Heart right ventricle (tissue), 16 donors: ENCODE data around the gene ADARB1. TPM values are rescaled to one million over a fixed set of nuclear protein-coding genes. Genes with fewer than 3 reads are reported as not detected.

ENCODE experiments used
- ATAC-seq, 8 donors: fragments of 200-7000 bp; cut with Tn5 transposase; one replicate each; pipeline ENCODE4 v1.9.1; 2020; ENCODE audit warnings: mild to moderate bottlenecking in 8 of 8, moderate library complexity in 8 of 8, moderate number of reproducible peaks in 1 of 8
- DNase-seq, 2 donors: peaks; one replicate each; pipeline ENCODE4 v3.0.0-alpha.2; 2020
- H3K27ac ChIP-seq, 10 donors: fragments of 200-600 bp; sonication (generic) in 2 of 10; one replicate each; pipeline versions ENCODE4 v1.5.0 to v1.8.0; 2020 to 2022; ENCODE audit warnings: mild to moderate bottlenecking in 3 of 10
- H3K27me3 ChIP-seq, 7 donors: fragments of 200-600 bp; one replicate each; pipeline ENCODE4 v1.8.0; 2021 to 2022; ENCODE audit warnings: mild to moderate bottlenecking in 2 of 7
- H3K36me3 ChIP-seq, 9 donors: fragments of 200-600 bp; sonication (generic) in 1 of 9; one replicate each; pipeline versions ENCODE4 v1.5.0 to v1.8.0; 2020 to 2022; ENCODE audit warnings: mild to moderate bottlenecking in 2 of 9
- H3K4me1 ChIP-seq, 9 donors: fragments of 200-600 bp; sonication (generic) in 1 of 9; one replicate each; pipeline versions ENCODE4 v1.5.0 to v1.8.0; 2020 to 2022; ENCODE audit warnings: mild to moderate bottlenecking in 4 of 9
- H3K4me3 ChIP-seq, 10 donors: fragments of 200-600 bp; sonication (generic) in 2 of 10; one replicate each; pipeline versions ENCODE4 v1.5.0 to v1.8.0; 2020 to 2022; ENCODE audit warnings: mild to moderate bottlenecking in 7 of 10, moderate library complexity in 2 of 10
- H3K9me3 ChIP-seq, 11 donors: fragments of 200-600 bp in 10 of 11; sonication (generic) in 2 of 11; one replicate each; pipeline versions ENCODE4 v1.5.0 to v1.8.0; 2013 to 2022; ENCODE audit warnings: mild to moderate bottlenecking in 2 of 11, control low read depth in 1 of 11, moderate library complexity in 1 of 11
- WGBS, 2 donors: extraction: QIAGEN DNeasy Blood & Tissue Kit; methylation state at CpG; one replicate each; pipeline ENCODE4 v1.1.7; 2013; ENCODE audit warnings: inconsistent platforms in 1 of 2; 5-methylcytosine and 5-hydroxymethylcytosine counted together
- intact Hi-C, 10 donors: fragments of 100-400 bp; cut with DNase I; formaldehyde crosslinking; loops; one replicate each; pipeline versions ENCODE4 v1.11.1 to v1.14.2; 2022
- polyA plus RNA-seq, 2 donors: library from polyadenylated mRNA; stranded (reverse); fragments of 200-250 nt; gene quantifications; one replicate each; pipeline ENCODE4 v1.2.3, GENCODE V29; 2013
- total RNA-seq, 10 donors: library from RNA; stranded (reverse); fragmentation: NEBNext Ultra II Directional in 3 of 10; extraction: Animal tissue kit (Norgen Biotek cat#: 25700) in 3 of 10; gene quantifications; one replicate each; pipeline versions ENCODE4 v1.2.1 to v1.2.4, GENCODE V29; 2021 to 2023
- TF ChIP-seq, protein P1 (sequence below), 9 donors: fragments of 200-600 bp; sonication (generic) in 2 of 9; IDR thresholded peaks; one replicate each; pipeline versions ENCODE4 v1.5.0 to v1.8.0; 2021 to 2022; ENCODE audit warnings: antibody characterized with exemption in 9 of 9, mild to moderate bottlenecking in 5 of 9, moderate library complexity in 1 of 9
- donor health status: Arrhythmogenic right ventricular cardiomyopathy.
- donor health status: ischemic (EF 13 %, LVEDD 7.1; RV severe dilation, severe dysfunction).
- donor health status: healthy with polysubstance abuse.
- donor health status: DM: no; HTN: yes; CAD: no.
- donor health status: DM: no; HTN: no; CAD: no.
- donor health status: ischemic (EF 25% LVEDD 6.9; RV normal size, moderate dysfunction).
- donor health status: ischemic (EF 25% LVEDD 5.7; RV mildly dilated, moderate dysfunction).
- donor health status: healthy.
- donor health status: DM: yes; HTN: yes; CAD: no.
- donor health status: Ischemic cardiomyopathy.
- donor health status: ischemic (EF 35%, LVEDD 5.7; RV mildly dilated, moderate dysfunction).
- donor health status: nonischemic (EF 11% LVEDD 7.7; RV severe dilation, severe dysfunction).
- donor health status: DM: yes; HTN: yes; CAD: no.
- donor health status: PGD.
- donor health status: ischemic (EF 29% LVEDD 5.4; RV normal size, mild dysfunction).
- donor health status: nonischemic (EF 23%, LVEDD 6.1; RV moderate dilation, normal function).

Gene ADARB1
- total and polyA plus RNA-seq, 12 donors, result 7.4 to 21.2 (median 13.5) TPM

DNA sequence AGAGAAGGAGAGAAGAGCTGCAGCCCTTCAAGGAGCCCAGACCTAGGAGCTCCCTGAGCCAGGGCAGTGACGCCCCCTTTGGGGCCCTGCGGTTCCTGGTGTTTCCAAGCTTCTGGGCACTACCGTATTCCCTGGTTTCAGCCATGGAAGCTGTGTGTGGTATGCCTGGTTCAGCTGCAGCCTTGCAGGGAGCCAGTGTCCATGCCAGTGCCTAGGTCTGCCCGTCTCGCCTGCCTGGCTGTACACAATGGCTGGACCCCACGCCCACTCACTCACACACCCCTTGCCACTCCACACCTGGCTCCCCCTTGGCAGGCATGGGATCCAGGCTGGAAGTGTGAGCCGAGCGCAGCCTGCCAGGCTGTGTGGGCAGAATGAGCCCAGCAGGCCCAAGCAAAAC is 87.7 kb downstream of the ADARB1 start:
- Histone ChIP-seq H3K27ac (no peak overlapping the region), H3K4me3 (no peak overlapping the region), H3K4me1 (peaks cover 0 to 17% (median 8%) of the 10 kb centered on the region in 9 donors), H3K36me3 (peaks cover 0 to 10% (median 0%) of the 10 kb centered on the region in 9 donors), H3K9me3 (no peaks in the 10 kb centered on the region), H3K27me3 (no peaks in the 10 kb centered on the region)
- WGBS, 2 donors, result 85 to 97% methylated on average over 8 of the region's 8 CpGs
- ATAC-seq, result no peak
- no peak for DNase-seq
- intact Hi-C loops, result loop anchor here in 1 of 10 donors (10.0 kb wide), 1 partner anchor 63 kb away; no protein-coding TSS in a partner anchor
- TF ChIP-seq, protein P1, sequence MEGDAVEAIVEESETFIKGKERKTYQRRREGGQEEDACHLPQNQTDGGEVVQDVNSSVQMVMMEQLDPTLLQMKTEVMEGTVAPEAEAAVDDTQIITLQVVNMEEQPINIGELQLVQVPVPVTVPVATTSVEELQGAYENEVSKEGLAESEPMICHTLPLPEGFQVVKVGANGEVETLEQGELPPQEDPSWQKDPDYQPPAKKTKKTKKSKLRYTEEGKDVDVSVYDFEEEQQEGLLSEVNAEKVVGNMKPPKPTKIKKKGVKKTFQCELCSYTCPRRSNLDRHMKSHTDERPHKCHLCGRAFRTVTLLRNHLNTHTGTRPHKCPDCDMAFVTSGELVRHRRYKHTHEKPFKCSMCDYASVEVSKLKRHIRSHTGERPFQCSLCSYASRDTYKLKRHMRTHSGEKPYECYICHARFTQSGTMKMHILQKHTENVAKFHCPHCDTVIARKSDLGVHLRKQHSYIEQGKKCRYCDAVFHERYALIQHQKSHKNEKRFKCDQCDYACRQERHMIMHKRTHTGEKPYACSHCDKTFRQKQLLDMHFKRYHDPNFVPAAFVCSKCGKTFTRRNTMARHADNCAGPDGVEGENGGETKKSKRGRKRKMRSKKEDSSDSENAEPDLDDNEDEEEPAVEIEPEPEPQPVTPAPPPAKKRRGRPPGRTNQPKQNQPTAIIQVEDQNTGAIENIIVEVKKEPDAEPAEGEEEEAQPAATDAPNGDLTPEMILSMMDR (IDR thresholded peaks at IDR 0.05), result no peak

DNA sequence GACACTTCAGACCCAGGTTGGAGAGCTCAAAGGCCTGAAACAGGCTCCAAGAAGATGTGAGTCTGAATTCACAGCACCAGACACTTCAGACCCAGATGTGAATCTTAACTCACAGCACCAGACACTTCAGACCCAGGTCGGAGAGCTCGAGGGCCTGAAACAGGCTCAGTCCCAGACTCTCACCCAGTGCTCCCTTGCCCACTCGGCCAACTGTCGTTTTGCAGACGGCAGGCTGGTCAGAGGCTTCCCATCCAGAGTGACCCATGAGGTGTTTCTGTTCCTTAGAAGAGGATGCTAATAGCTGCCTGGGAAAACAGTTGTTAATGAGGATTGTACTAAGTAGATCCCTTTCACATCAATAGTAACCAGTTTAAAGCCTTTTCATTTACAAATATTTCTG is 88.4 kb downstream of the ADARB1 start:
- no peaks in the 10 kb centered on the region for H3K27me3 ChIP-seq
- H3K4me3 ChIP-seq, result no peak overlapping the region
- WGBS, 2 donors, result 81 to 95% methylated on average over 5 of the region's 5 CpGs
- no peak for ATAC-seq
- peaks cover 0 to 20% (median 14%) of the 10 kb centered on the region in 9 donors for H3K4me1 ChIP-seq
- TF ChIP-seq, protein P1 (IDR thresholded peaks at IDR 0.05), result no peak
- intact Hi-C loops, result loop anchor here in 1 of 10 donors (10.0 kb wide), 1 partner anchor 62 kb away; no protein-coding TSS in a partner anchor
- H3K27ac ChIP-seq, result no peak overlapping the region
- H3K9me3 ChIP-seq, result no peaks in the 10 kb centered on the region
- H3K36me3 ChIP-seq, result peaks cover 0 to 10% (median 0%) of the 10 kb centered on the region in 9 donors
- DNase-seq, result no peak

DNA sequence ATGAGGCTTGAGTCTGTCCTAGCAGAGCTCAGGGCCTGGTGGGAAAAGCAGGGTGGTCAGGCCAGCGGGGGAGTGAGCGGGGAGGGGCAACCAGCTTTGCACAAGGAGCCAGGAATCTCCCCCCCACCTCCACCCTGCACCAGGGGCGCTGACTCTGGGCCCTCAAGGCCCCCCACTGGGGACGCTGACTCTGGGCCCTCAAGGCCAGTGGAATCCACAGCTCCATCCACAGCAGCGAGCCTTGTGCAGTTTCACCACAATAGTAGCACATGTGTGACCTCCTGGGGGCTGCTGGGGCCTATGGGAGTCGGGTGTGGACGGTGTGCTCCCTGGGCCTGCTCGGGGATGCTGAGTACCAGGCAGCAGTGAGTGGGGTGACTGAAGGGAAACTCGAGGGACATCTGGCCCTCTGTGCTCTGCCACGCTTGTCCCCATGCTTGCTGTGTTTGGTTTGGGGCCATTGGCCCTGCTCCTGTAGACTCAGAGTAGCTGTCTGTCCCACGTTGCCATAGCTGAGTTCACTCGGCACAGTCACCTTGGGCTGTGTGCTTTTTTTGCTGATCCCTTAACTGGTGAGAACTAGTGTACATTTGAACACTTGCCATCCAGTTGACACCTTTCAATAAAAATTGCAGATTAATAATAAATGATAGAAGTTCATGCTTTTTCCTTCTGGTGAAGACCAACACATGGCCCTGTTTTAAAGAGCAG is 89.2 kb downstream of the ADARB1 start:
- Histone ChIP-seq H3K4me3 (no peak overlapping the region), H3K27ac (peak overlapping the region in 1 of 10 donors; percentile 48), H3K4me1 (peaks cover 5 to 24% (median 16%) of the 10 kb centered on the region in 9 donors), H3K9me3 (no peaks in the 10 kb centered on the region), H3K36me3 (peaks cover 0 to 10% (median 0%) of the 10 kb centered on the region in 9 donors), H3K27me3 (no peaks in the 10 kb centered on the region)
- no peak for DNase-seq
- TF ChIP-seq, protein P1 (IDR thresholded peaks at IDR 0.05), result no peak
- intact Hi-C loops, result loop anchor here in 1 of 10 donors (10.0 kb wide), 1 partner anchor 61 kb away; no protein-coding TSS in a partner anchor
- ATAC-seq, result peak in 5 of 8 donors; percentile 22 to 49 (median 34)
- WGBS, 2 donors, result 79 to 86% methylated on average over 12 of the region's 12 CpGs

- H3K36me3 ChIP-seq, result peaks cover 0 to 10% (median 0%) of the 10 kb centered on the region in 9 donors
- 41 to 49% methylated on average over 12 of the region's 12 CpGs for WGBS, 2 donors
These were observed 89.7 kb downstream of the ADARB1 start for GRCh38 chr21:45164124-45164511.

More at GRCh38 chr21:45164124-45164511, 89.7 kb downstream of the ADARB1 start:
- Histone ChIP-seq H3K4me1 (peaks cover 5 to 27% (median 16%) of the 10 kb centered on the region in 9 donors), H3K4me3 (no peak overlapping the region), H3K9me3 (no peaks in the 10 kb centered on the region), H3K27ac (peak overlapping the region in 2 of 10 donors; percentile 22 to 48), H3K27me3 (no peaks in the 10 kb centered on the region)
- intact Hi-C loops, result loop anchor here in 1 of 10 donors (10.0 kb wide), 1 partner anchor 61 kb away; no protein-coding TSS in a partner anchor
- peak; percentile 25 to 86 (median 58) for ATAC-seq
- TF ChIP-seq, protein P1 (IDR thresholded peaks at IDR 0.05), result no peak
- DNase-seq, result no peak
